Brain microvascular endothelial cell (primary cell): ENCODE measurements around the gene TTC36.

ENCODE experiments used
- DNase-seq: peaks from one replicate; pipeline ENCODE4 v3.0.0-alpha.2; 2020
- H3K27ac ChIP-seq: fragments of 250-450 bp; sonication (Bioruptor Pico); 2 replicates; pipeline ENCODE4 v1.5.1; 2020; ENCODE audit warnings: mild to moderate bottlenecking, moderate library complexity
- H3K27me3 ChIP-seq: fragments of 250-450 bp; sonication (Bioruptor Pico); replicated peaks from 2 replicates; pipeline ENCODE4 v1.5.1; 2020; ENCODE audit warnings: mild to moderate bottlenecking
- H3K36me3 ChIP-seq: fragments of 250-450 bp; sonication (Bioruptor Pico); replicated peaks from 2 replicates; pipeline ENCODE4 v1.5.1; 2020; ENCODE audit warnings: mild to moderate bottlenecking
- H3K4me3 ChIP-seq: 2 replicates; pipeline ENCODE4 v1.5.1; 2011; ENCODE audit warnings: low read depth, mild to moderate bottlenecking, control low read depth, low read length, moderate library complexity
- in situ Hi-C: cut with HindIII; loops from 2 replicates; pipeline ENCODE4 v1.10.0; 2017; ENCODE audit warnings: low sequenced_read_pairs, low pct_ligation_motif_present
- TF ChIP-seq, protein P1 (sequence below): IDR thresholded peaks from 2 replicates; pipeline ENCODE4 v1.5.1; 2011; ENCODE audit warnings: low read depth, mild to moderate bottlenecking, moderate library complexity, low read length, control low read depth, inconsistent platforms; ENCODE audit errors: missing control alignments

Gene TTC36

DNA sequence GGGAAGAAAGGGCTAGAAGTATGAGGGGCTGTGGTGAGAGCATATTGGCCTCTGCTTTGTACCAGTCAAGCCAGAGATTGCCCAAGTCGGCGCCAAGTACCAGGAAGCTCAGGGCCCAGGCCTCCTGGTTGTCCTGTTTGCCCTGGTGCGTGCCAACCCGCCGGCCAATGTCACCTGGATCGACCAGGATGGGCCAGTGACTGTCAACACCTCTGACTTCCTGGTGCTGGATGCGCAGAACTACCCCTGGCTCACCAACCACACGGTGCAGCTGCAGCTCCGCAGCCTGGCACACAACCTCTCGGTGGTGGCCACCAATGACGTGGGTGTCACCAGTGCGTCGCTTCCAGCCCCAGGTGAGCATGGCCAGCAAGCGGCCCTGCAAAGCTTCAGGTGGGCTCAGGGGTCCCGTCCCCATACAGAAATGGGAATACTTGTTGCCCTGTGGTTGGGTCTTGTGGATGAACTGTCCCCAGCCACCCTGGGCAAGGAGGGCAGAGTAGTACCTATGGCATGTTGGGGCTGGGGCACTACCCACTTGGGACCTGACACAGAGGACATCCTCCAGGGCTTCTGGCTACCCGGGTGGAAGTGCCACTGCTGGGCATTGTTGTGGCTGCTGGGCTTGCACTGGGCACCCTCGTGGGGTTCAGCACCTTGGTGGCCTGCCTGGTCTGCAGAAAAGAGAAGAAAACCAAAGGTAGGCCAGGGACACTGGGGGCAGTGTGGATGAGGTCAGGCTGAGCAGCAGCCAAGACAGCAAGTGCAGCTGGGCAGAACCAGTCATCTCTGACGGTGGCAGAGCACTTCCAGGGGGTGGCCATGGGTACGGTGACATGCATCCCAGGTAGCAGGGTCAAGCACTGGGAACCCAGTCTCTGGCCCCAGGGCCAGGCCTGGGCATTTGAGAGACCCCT, 5.8 kb downstream of the TTC36 start:
- H3K27ac ChIP-seq = no peak overlapping the region
- no peaks in the 10 kb centered on the region for H3K36me3 ChIP-seq
- H3K27me3 ChIP-seq = no peaks in the 10 kb centered on the region
- in situ Hi-C loops = no loop called here
- TF ChIP-seq, protein P1, sequence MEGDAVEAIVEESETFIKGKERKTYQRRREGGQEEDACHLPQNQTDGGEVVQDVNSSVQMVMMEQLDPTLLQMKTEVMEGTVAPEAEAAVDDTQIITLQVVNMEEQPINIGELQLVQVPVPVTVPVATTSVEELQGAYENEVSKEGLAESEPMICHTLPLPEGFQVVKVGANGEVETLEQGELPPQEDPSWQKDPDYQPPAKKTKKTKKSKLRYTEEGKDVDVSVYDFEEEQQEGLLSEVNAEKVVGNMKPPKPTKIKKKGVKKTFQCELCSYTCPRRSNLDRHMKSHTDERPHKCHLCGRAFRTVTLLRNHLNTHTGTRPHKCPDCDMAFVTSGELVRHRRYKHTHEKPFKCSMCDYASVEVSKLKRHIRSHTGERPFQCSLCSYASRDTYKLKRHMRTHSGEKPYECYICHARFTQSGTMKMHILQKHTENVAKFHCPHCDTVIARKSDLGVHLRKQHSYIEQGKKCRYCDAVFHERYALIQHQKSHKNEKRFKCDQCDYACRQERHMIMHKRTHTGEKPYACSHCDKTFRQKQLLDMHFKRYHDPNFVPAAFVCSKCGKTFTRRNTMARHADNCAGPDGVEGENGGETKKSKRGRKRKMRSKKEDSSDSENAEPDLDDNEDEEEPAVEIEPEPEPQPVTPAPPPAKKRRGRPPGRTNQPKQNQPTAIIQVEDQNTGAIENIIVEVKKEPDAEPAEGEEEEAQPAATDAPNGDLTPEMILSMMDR = no peak
- H3K4me3 ChIP-seq = no peak overlapping the region
- DNase-seq = no peak

DNA sequence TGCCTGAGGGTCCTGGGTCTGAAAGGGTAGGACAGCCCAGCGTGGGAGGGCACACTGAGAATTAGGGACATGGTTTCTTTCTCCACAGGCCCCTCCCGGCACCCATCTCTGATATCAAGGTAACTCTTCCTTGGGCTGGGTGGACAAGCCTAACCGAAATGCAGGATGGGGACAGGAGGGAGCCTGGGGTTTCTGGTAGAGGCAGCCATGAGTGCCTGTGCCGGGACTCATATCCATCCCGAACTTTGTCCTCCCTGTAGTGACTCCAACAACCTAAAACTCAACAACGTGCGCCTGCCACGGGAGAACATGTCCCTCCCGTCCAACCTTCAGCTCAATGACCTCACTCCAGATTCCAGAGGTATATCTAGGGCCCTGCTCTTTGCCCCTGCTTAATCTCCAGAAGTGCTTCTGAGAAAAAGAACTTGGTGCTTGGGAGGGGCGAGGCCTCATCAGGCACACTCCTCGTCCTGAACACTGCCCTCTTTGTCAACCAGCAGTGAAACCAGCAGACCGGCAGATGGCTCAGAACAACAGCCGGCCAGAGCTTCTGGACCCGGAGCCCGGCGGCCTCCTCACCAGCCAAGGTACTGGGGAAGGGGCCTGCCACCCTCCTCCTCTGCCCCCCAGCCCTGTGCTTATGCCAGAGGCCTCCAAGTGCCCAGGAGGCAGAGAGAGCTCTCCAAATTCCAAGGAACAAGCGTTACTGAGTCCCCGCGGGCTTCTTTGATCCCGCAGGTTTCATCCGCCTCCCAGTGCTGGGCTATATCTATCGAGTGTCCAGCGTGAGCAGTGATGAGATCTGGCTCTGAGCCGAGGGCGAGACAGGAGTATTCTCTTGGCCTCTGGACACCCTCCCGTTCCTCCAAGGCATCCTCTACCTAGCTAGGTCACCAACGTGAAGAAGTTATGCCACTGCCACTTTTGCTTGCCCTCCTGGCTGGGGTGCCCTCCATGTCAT, 6.8 kb downstream of the TTC36 start:
- no peaks in the 10 kb centered on the region for H3K36me3 ChIP-seq
- DNase-seq = no peak
- in situ Hi-C loops = no loop called here
- H3K27ac ChIP-seq = no peak overlapping the region
- no peak overlapping the region for H3K4me3 ChIP-seq
- no peaks in the 10 kb centered on the region for H3K27me3 ChIP-seq
- TF ChIP-seq, protein P1 = no peak

DNA sequence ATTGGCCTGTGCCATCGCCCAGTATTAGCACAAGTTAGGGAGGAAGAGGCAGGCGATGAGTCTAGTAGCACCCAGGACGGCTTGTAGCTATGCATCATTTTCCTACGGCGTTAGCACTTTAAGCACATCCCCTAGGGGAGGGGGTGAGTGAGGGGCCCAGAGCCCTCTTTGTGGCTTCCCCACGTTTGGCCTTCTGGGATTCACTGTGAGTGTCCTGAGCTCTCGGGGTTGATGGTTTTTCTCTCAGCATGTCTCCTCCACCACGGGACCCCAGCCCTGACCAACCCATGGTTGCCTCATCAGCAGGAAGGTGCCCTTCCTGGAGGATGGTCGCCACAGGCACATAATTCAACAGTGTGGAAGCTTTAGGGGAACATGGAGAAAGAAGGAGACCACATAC, 8.0 kb downstream of the TTC36 start:
- Histone ChIP-seq H3K36me3 (no peaks in the 10 kb centered on the region), H3K27me3 (no peaks in the 10 kb centered on the region), H3K27ac (no peak overlapping the region), H3K4me3 (no peak overlapping the region)
- no peak for DNase-seq
- in situ Hi-C loops = no loop called here
- TF ChIP-seq, protein P1 = no peak

DNA sequence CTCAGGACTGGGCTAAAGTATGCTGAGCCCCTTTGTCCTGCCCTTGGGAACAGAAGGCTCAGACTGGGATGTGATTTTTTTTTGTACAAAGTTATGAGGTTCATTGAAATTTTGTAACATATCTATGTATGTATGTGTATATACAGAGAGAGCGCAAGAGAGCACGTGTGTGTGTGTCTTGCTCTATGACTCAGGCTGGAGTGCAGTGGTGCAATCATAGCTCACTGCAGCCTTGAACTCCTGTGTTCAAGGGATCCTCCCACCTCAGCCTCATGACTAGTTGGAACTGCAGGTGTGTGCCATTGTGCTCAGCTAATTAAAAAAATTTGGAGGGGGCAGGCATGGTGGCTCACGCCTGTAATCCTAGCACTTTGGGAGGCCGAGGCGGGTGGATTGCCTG, 9.5 kb downstream of the TTC36 start:
- in situ Hi-C loops = no loop called here
- TF ChIP-seq, protein P1 = no peak
- Histone ChIP-seq H3K4me3 (no peak overlapping the region), H3K27me3 (no peaks in the 10 kb centered on the region), H3K27ac (no peak overlapping the region), H3K36me3 (no peaks in the 10 kb centered on the region)
- peak; percentile 13 for DNase-seq

DNA sequence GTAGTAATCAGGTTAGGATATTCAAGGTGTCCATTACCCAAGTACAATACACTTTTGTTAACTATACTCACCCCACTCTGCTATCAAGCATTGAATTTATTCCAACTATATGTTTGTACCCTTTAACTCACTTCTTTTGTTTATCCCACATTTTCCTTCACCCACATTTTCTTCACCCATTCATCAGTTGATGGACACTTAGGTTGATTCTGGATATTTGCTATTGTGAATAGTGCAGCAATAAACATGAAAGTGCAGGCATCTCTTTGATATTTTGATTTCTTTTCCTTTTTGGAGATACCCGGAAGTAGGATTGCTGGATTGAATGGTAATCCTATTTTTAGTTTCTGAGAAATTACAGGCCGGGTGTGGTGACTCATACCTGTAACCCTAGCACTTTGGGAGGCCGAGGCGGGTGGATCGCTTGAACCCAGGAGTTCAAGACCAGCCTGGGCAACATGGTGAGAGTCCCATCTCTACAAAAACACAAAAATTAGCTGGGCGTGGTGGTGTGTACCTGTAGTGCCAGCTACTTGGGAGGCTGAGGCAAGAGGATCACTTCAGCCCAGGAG, 10.2 kb downstream of the TTC36 start:
- H3K4me3 ChIP-seq = no peak overlapping the region
- no peak overlapping the region for H3K27ac ChIP-seq
- no peaks in the 10 kb centered on the region for H3K36me3 ChIP-seq
- in situ Hi-C loops = no loop called here
- DNase-seq = peak; percentile 14
- H3K27me3 ChIP-seq = no peaks in the 10 kb centered on the region
- TF ChIP-seq, protein P1 = no peak
